NK-92 (cell line): Measurements from ENCODE around the gene SULT1A1.

ENCODE experiments used
- DNase-seq: peaks from one replicate; lab custom pipeline; 2025; ENCODE audit not compliant: unreplicated experiment; lab: John Stamatoyannopoulos, UW

Gene SULT1A1

DNA sequence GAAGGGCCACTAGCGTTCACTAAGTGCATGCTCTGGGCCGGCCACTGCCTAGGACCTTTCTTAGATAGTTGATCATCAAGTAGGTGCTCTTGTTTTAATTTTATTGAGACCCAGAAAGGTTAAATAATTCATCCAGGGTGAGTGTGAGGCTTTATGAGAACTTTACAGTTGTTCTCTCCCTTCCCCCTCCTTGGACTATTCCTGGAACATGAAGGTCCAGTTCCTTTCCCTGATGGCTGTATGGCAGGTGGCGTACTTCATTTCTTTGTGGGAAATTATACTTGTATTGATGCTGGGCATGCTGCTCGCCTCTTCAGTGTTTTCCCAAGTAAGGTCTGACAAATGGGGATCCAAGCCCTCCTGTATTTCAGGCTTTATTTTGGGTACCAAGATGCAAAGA is 47.6 kb downstream of the SULT1A1 start:
- no peak for DNase-seq

DNA sequence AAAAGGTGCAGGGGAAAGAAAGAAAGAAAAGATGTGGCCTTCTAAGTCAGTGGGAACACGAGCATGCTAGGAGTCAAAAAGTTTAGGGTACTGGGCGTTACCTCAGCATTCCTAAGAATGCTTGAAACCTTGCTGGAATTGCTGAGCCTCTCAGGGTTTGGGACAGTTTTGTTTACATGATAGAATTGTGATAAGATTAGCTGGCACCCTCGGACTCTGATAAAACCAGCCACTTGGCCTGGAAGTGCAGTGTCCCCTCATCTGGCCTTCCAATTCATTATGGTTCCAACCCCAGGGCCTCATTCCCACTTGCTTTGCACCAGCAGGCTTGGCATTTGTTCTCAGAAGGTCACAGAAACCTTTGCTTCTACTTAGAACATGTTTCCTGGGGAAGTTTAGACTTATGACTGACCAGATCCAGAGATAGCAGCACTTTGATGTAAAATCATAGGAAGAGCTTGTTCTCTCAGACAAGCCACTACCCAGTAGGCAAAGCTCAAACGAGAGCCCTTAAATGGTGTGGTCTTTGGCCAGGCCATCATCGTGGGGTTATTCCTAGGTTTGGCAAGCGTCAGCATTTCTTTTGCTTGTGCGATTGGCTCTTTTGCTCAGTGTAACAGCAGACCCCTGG is 48.2 kb downstream of the SULT1A1 start:
- no peak for DNase-seq

DNA sequence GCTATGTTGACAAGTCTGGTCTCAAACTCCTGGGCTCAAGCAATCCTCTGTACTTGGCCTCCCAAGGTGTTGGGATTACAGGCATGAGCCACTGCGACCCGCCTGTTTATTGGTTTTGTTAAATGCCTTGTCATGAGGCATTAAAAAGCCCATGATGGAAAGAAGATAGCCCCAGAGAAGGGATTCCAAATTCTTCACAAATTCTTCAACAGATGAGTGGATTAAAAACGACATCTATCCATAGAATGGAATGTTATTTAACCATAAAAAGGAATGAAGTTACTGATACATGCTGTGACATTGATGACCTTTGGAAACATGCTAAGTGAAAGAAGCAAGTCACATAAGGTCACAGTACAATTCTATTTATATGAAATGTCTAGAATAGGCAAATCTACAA is 51.4 kb downstream of the SULT1A1 start:
- no peak for DNase-seq

DNA sequence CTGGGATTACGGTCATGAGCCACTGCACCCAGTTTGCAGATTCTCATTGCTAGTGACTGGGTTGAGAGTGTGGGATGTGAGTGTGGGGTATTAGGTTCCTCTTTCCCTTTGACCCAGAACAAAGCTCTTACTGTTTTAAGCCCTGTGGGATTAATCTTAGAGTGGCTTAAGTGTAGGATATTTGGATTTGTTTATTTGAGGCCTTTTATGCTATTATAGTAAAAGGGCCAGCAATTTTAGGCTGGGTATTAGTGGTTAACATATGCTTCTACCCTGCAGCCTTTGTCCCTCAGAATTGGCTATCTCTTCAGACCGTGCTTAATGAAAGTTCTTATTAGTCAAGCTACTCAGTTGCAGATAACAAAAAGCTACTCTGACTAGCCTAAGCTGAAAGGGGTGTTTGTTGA is 52.9 kb downstream of the SULT1A1 start:
- no peak for DNase-seq

DNA sequence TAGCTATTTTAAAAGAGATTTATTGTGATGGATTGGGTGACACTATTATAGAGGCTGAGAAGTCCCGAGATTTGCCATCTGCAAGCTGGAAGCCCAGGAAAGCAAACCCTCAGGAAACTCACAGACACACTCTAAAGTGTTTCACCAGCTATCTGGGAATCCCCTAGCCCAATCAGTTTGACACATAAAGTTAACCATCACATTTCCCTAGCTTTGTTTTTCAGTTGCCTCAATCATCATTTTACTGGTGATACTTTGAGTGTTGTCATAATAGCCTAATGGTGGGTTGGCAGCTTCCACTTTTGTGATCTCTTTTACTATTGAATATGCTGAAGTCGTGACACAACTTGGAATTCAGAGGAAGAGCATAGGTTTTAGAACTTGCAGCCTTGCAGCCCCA is 54.3 kb downstream of the SULT1A1 start:
- no peak for DNase-seq
